KMS-11 (cell line): ENCODE results near the gene CRNN.

ENCODE experiments used
- H2AFZ ChIP-seq: fragments of 200-600 bp; sonication (generic); 2 replicates; pipeline ENCODE4 v1.6.1; 2016; ENCODE audit warnings: antibody characterized with exemption, mixed run types, low read depth
- H3K27ac ChIP-seq: fragments of 200-600 bp; sonication (generic); 2 replicates; pipeline ENCODE4 v1.6.1; 2016; ENCODE audit warnings: mild to moderate bottlenecking, mixed run types
- H3K27me3 ChIP-seq: fragments of 200-600 bp; sonication (generic); 2 replicates; pipeline ENCODE4 v1.6.1; 2017; ENCODE audit warnings: mild to moderate bottlenecking, low read depth, mixed run types, moderate library complexity; ENCODE audit not compliant: insufficient read depth
- H3K36me3 ChIP-seq: fragments of 200-600 bp; sonication (generic); 2 replicates; pipeline ENCODE4 v1.6.1; 2017; ENCODE audit warnings: mild to moderate bottlenecking, mixed run types; ENCODE audit not compliant: insufficient read depth
- H3K4me1 ChIP-seq: fragments of 200-600 bp; sonication (generic); 2 replicates; pipeline ENCODE4 v1.6.1; 2016; ENCODE audit warnings: mild to moderate bottlenecking, low read depth, mixed run types; ENCODE audit not compliant: poor library complexity, severe bottlenecking
- H3K4me2 ChIP-seq: fragments of 200-600 bp; sonication (generic); 2 replicates; pipeline ENCODE4 v1.7.0; 2016; ENCODE audit warnings: mild to moderate bottlenecking, mixed run types
- H3K4me3 ChIP-seq: fragments of 200-600 bp; sonication (generic); IDR thresholded peaks from 2 replicates; pipeline ENCODE4 v1.6.1; 2017; ENCODE audit warnings: low read depth, low read length, mixed read lengths; ENCODE audit not compliant: insufficient read depth
- H3K79me2 ChIP-seq: fragments of 200-600 bp; sonication (generic); 2 replicates; pipeline ENCODE4 v1.6.1; 2016; ENCODE audit warnings: low read depth, mixed run types; ENCODE audit not compliant: insufficient read depth
- H3K9ac ChIP-seq: fragments of 200-600 bp; sonication (generic); 2 replicates; pipeline ENCODE4 v1.6.1; 2016; ENCODE audit warnings: mild to moderate bottlenecking, mixed run types
- H4K20me1 ChIP-seq: fragments of 200-600 bp; sonication (generic); 2 replicates; pipeline ENCODE4 v1.6.1; 2016; ENCODE audit warnings: mild to moderate bottlenecking, mixed run types; ENCODE audit not compliant: insufficient read depth
- TF ChIP-seq, protein P1 (sequence below): fragments of 200-600 bp; sonication (generic); conservative IDR thresholded peaks from 2 replicates; pipeline ENCODE4 v1.6.1; 2017; ENCODE audit warnings: low read depth, mild to moderate bottlenecking, antibody characterized with exemption, low read length, moderate library complexity, mixed read lengths

The CRNN gene

DNA sequence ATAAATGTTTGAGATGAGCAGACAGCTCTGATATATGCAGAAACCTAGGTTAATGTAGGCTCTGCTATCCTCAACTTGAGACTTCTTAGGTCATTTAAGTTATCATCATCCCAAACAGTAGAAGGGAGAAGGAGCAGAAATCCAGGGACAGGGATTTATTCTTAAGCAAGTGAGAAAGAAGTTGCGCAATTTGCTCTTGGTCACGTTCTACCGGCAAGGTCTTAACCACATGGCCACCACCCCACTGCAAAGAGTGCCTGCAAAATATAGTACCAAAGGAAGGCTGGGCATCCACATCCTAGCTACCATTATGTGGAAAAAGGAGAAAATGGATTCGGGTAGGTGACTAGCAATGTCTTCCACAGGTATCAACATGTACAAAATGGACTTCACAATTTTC lies 25.2 kb downstream of the CRNN start:
- Histone ChIP-seq H4K20me1 (no peaks in the 10 kb centered on the region), H2AFZ (no peak overlapping the region), H3K27ac (no peak overlapping the region), H3K9ac (no peak overlapping the region), H3K4me2 (no peak overlapping the region), H3K79me2 (no peaks in the 10 kb centered on the region), H3K36me3 (no peaks in the 10 kb centered on the region), H3K4me1 (peaks cover 42% of the 10 kb centered on the region), H3K4me3 (no peak overlapping the region), H3K27me3 (no peaks in the 10 kb centered on the region)
- TF ChIP-seq, protein P1, sequence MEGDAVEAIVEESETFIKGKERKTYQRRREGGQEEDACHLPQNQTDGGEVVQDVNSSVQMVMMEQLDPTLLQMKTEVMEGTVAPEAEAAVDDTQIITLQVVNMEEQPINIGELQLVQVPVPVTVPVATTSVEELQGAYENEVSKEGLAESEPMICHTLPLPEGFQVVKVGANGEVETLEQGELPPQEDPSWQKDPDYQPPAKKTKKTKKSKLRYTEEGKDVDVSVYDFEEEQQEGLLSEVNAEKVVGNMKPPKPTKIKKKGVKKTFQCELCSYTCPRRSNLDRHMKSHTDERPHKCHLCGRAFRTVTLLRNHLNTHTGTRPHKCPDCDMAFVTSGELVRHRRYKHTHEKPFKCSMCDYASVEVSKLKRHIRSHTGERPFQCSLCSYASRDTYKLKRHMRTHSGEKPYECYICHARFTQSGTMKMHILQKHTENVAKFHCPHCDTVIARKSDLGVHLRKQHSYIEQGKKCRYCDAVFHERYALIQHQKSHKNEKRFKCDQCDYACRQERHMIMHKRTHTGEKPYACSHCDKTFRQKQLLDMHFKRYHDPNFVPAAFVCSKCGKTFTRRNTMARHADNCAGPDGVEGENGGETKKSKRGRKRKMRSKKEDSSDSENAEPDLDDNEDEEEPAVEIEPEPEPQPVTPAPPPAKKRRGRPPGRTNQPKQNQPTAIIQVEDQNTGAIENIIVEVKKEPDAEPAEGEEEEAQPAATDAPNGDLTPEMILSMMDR, result no peak

DNA sequence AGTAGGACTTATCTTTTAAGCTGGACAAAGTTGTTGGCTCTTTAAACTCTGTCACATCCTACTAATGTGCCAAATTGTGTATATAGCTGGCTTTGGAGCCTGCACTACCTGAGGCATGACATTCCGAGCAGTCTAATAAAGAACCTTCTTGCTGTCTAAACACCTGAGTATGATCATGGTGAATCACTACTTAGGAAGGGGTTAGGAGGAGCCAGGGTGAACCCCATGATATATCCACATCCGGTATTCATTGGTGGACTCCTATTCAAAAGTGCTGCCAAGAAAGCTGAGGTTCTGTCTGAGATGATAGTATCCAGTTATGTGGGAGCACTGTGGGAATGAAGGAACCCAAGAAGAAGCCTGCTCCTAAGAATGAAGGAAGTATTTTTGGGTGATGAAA lies 27.1 kb downstream of the CRNN start:
- Histone ChIP-seq H3K4me2 (no peak overlapping the region), H3K36me3 (no peaks in the 10 kb centered on the region), H3K4me1 (peaks cover 24% of the 10 kb centered on the region), H4K20me1 (no peaks in the 10 kb centered on the region), H2AFZ (no peak overlapping the region), H3K9ac (no peak overlapping the region), H3K79me2 (no peaks in the 10 kb centered on the region), H3K27ac (no peak overlapping the region), H3K27me3 (no peaks in the 10 kb centered on the region), H3K4me3 (no peak overlapping the region)
- TF ChIP-seq, protein P1, result no peak

DNA sequence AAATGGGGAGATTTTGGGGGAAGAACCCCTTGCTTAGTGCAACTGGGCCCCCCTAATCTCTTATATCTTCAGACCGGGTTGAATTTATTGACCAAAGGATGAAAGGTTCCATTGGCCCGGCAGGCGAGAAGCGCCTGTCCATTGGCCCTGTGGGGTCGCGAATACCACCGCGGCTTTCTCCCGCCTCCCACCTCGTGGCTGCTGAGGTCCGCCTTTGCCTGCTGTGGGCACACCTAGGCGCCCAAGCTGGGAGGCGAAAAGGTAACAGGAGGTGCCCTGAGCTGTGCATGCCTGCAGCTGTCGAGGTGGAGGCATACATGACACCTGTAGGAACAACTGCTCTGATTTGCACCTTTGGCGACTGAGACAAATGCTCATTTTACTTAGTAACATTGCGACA lies 33.1 kb downstream of the CRNN start:
- Histone ChIP-seq H3K9ac (no peak overlapping the region), H3K27ac (no peak overlapping the region), H3K4me3 (no peak overlapping the region), H3K4me2 (no peak overlapping the region), H3K4me1 (peaks cover 9% of the 10 kb centered on the region), H3K79me2 (no peaks in the 10 kb centered on the region), H3K27me3 (no peaks in the 10 kb centered on the region), H3K36me3 (no peaks in the 10 kb centered on the region), H2AFZ (no peak overlapping the region), H4K20me1 (no peaks in the 10 kb centered on the region)
- TF ChIP-seq, protein P1, result no peak

DNA sequence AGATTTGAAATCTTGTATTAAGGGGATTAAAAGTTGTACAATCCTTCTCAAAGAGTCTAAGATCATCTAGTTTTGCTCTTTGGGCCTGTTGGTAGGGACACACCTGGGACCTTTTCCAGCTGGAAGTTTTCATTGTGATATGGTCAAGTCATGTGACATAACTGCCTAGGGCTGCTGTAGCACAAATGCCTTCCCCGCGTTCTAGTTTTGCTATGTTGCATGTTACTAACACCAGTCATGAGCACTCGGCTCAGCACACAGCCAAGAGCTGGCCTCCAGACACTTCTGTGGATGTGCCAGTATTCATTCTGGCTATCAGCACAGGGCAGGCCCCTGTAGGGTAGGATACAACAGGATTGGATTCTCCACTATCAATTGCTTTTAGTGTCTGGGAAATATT lies 39.6 kb downstream of the CRNN start:
- TF ChIP-seq, protein P1, result no peak
- Histone ChIP-seq H3K9ac (no peak overlapping the region), H3K27ac (no peak overlapping the region), H3K4me1 (peaks cover 9% of the 10 kb centered on the region), H4K20me1 (no peaks in the 10 kb centered on the region), H3K27me3 (no peaks in the 10 kb centered on the region), H3K36me3 (no peaks in the 10 kb centered on the region), H3K4me2 (no peak overlapping the region), H3K4me3 (no peak overlapping the region), H2AFZ (no peak overlapping the region), H3K79me2 (no peaks in the 10 kb centered on the region)
